HEK293 (cell line): ENCODE measurements around the gene RACK1.

Experiments used
- CTCF ChIA-PET: fragments of 350-600 bp; formaldehyde crosslinking; extraction: SDS; loops from one replicate; lab custom pipeline; 2021; ENCODE audit warnings: antibody characterized with exemption; lab: Yijun Ruan, JAX
- POLR2A ChIA-PET: fragments of 300-600 bp; formaldehyde crosslinking; extraction: SDS; loops from one replicate; lab custom pipeline; 2020; ENCODE audit warnings: antibody characterized with exemption, inconsistent platforms; lab: Yijun Ruan, JAX
- H3K27ac ChIP-seq: fragments of 200-500 bp; sonication (Bioruptor generic); 2 replicates; pipeline ENCODE4 v1.5.1; 2014; ENCODE audit warnings: low read depth, low read length, control low read depth, inconsistent platforms; ENCODE audit errors: extremely low read depth
- H3K36me3 ChIP-seq, 2 experiments: fragments of 200-500 bp in 1 of 2; sonication (Bioruptor generic) in 1 of 2; 1 replicate in 1 of 2; 2 replicates in 1 of 2; pipeline ENCODE4 v1.5.1; 2014 to 2017; ENCODE audit warnings: inconsistent platforms in 2 of 2, low read length in 2 of 2; ENCODE audit not compliant: control insufficient read depth in 2 of 2, insufficient read depth in 1 of 2
- H3K4me1 ChIP-seq: fragments of 200-500 bp; sonication (Bioruptor generic); 2 replicates; pipeline ENCODE4 v1.5.1; 2014; ENCODE audit warnings: mild to moderate bottlenecking, low read length, inconsistent platforms; ENCODE audit not compliant: control insufficient read depth, insufficient read depth
- H3K4me3 ChIP-seq: 2 replicates; pipeline ENCODE4 v1.5.1; 2011; ENCODE audit warnings: low read depth, mild to moderate bottlenecking, control low read depth, low read length, moderate library complexity
- H3K9me3 ChIP-seq: fragments of 200-500 bp; sonication (Bioruptor generic); 2 replicates; pipeline ENCODE4 v1.5.1; 2014; ENCODE audit warnings: low read depth, low read length, inconsistent platforms; ENCODE audit not compliant: control insufficient read depth, insufficient read depth
- BCL11A ChIP-seq: fragments of 450-650 bp; formaldehyde crosslinking; IDR thresholded peaks from 2 replicates; pipeline ENCODE4 v1.5.1; 2016; ENCODE audit warnings: low read depth, missing biosample characterization, missing genetic modification characterization
- GLIS2 ChIP-seq: fragments of 450-650 bp; formaldehyde crosslinking; IDR thresholded peaks from 2 replicates; pipeline ENCODE4 v1.5.1; 2016; ENCODE audit warnings: missing biosample characterization, missing genetic modification characterization
- KLF1 ChIP-seq: fragments of 450-650 bp; formaldehyde crosslinking; IDR thresholded peaks from 2 replicates; pipeline ENCODE4 v1.5.1; 2016; ENCODE audit warnings: missing biosample characterization, missing genetic modification characterization
- SP7 ChIP-seq: fragments of 450-650 bp; formaldehyde crosslinking; IDR thresholded peaks from 2 replicates; pipeline ENCODE4 v1.5.1; 2016; ENCODE audit warnings: missing biosample characterization, missing genetic modification characterization
- ZBTB1 ChIP-seq: fragments of 450-650 bp; formaldehyde crosslinking; IDR thresholded peaks from 2 replicates; pipeline ENCODE4 v1.5.1; 2016; ENCODE audit warnings: missing biosample characterization, missing genetic modification characterization
- ZFP69B ChIP-seq: fragments of 450-650 bp; formaldehyde crosslinking; IDR thresholded peaks from 2 replicates; pipeline ENCODE4 v1.5.1; 2016; ENCODE audit warnings: missing biosample characterization, missing genetic modification characterization
- ZIC2 ChIP-seq: fragments of 450-650 bp; formaldehyde crosslinking; IDR thresholded peaks from 2 replicates; pipeline ENCODE4 v1.5.1; 2016; ENCODE audit warnings: missing biosample characterization, missing genetic modification characterization
- ZNF10 ChIP-seq: fragments of 450-650 bp; formaldehyde crosslinking; IDR thresholded peaks from 2 replicates; pipeline ENCODE4 v1.5.1; 2017; ENCODE audit warnings: missing biosample characterization, missing genetic modification characterization
- ZNF157 ChIP-seq: fragments of 450-650 bp; formaldehyde crosslinking; IDR thresholded peaks from 2 replicates; pipeline ENCODE4 v1.5.1; 2016; ENCODE audit warnings: missing biosample characterization, missing genetic modification characterization
- ZNF221 ChIP-seq: fragments of 450-650 bp; formaldehyde crosslinking; IDR thresholded peaks from 2 replicates; pipeline ENCODE4 v1.5.1; 2017; ENCODE audit warnings: missing biosample characterization, missing genetic modification characterization, borderline replicate concordance
- ZNF350 ChIP-seq: fragments of 450-650 bp; formaldehyde crosslinking; IDR thresholded peaks from 2 replicates; pipeline ENCODE4 v1.5.0; 2017; ENCODE audit warnings: missing biosample characterization, mild to moderate bottlenecking, missing genetic modification characterization
- ZNF354C ChIP-seq: fragments of 450-650 bp; formaldehyde crosslinking; IDR thresholded peaks from 2 replicates; pipeline ENCODE4 v1.5.1; 2016; ENCODE audit warnings: missing biosample characterization, missing genetic modification characterization, low read depth, borderline replicate concordance
- ZNF416 ChIP-seq: fragments of 450-650 bp; formaldehyde crosslinking; IDR thresholded peaks from 2 replicates; pipeline ENCODE4 v1.5.1; 2016; ENCODE audit warnings: missing biosample characterization, missing genetic modification characterization
- ZNF433 ChIP-seq: fragments of 450-650 bp; formaldehyde crosslinking; IDR thresholded peaks from 2 replicates; pipeline ENCODE4 v1.5.1; 2016; ENCODE audit warnings: missing biosample characterization, missing genetic modification characterization, low read depth
- ZNF510 ChIP-seq: fragments of 450-650 bp; formaldehyde crosslinking; IDR thresholded peaks from 2 replicates; pipeline ENCODE4 v1.5.1; 2018; ENCODE audit warnings: mild to moderate bottlenecking, missing genetic modification characterization, missing biosample characterization; ENCODE audit not compliant: insufficient replicate concordance
- ZNF514 ChIP-seq: fragments of 450-650 bp; formaldehyde crosslinking; IDR thresholded peaks from 2 replicates; pipeline ENCODE4 v1.5.1; 2016; ENCODE audit warnings: missing biosample characterization, missing genetic modification characterization
- ZNF561 ChIP-seq: fragments of 450-650 bp; IDR thresholded peaks from 2 replicates; pipeline ENCODE4 v1.5.1; 2018; ENCODE audit warnings: missing biosample characterization, missing genetic modification characterization, borderline replicate concordance
- ZNF600 ChIP-seq: fragments of 450-650 bp; formaldehyde crosslinking; IDR thresholded peaks from 2 replicates; pipeline ENCODE4 v1.5.1; 2016; ENCODE audit warnings: missing biosample characterization, missing genetic modification characterization
- ZNF677 ChIP-seq: fragments of 450-650 bp; IDR thresholded peaks from 2 replicates; pipeline ENCODE4 v1.5.0; 2018; ENCODE audit warnings: missing biosample characterization, mild to moderate bottlenecking, missing genetic modification characterization, moderate library complexity
- ZNF792 ChIP-seq: fragments of 450-650 bp; formaldehyde crosslinking; IDR thresholded peaks from 2 replicates; pipeline ENCODE4 v1.5.1; 2016; ENCODE audit warnings: missing biosample characterization, missing genetic modification characterization
- ZNF830 ChIP-seq: fragments of 450-650 bp; IDR thresholded peaks from 2 replicates; pipeline ENCODE4 v1.5.0; 2018; ENCODE audit warnings: missing biosample characterization, missing genetic modification characterization, low read depth, mild to moderate bottlenecking, moderate library complexity
- TF ChIP-seq, protein P1 (sequence below): fragments of 450-650 bp; formaldehyde crosslinking; IDR thresholded peaks from 2 replicates; pipeline ENCODE4 v1.5.1; 2016; ENCODE audit warnings: missing biosample characterization, missing genetic modification characterization
- TF ChIP-seq, protein P2 (sequence below): fragments of 450-650 bp; formaldehyde crosslinking; IDR thresholded peaks from 2 replicates; pipeline ENCODE4 v1.5.1; 2016; ENCODE audit warnings: missing biosample characterization, missing genetic modification characterization
- TF ChIP-seq, protein P3 (sequence below): fragments of 450-650 bp; formaldehyde crosslinking; IDR thresholded peaks from 2 replicates; pipeline ENCODE4 v1.5.1; 2016; ENCODE audit warnings: missing biosample characterization, missing genetic modification characterization

Gene RACK1

DNA sequence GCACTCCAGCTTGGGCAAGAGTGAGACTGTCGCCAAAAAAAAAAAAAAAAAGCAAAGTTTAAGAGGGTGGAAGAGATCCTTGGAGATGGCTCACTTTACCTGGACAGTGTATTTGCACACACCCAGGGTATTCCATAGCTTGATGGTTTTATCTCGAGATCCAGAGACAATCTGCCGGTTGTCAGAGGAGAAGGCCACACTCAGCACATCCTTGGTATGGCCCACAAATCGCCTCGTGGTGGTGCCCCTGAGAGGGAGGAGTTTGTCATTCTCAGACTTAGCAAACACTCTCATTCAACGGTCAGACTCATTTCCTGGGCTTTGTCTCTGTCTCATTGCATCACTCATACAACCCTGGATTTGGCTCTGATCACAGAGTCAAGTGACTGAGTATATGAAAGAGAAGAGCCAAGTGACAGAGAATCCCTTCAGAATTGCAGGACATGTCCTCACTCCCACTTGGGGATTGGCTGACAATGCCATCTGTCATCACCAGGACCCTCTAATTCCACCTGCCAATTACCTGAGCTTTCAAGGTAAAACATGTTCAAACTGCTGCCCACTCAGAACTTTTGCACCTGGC is 2.2 kb downstream of the RACK1 start (continued):
- TF ChIP-seq, protein P1, sequence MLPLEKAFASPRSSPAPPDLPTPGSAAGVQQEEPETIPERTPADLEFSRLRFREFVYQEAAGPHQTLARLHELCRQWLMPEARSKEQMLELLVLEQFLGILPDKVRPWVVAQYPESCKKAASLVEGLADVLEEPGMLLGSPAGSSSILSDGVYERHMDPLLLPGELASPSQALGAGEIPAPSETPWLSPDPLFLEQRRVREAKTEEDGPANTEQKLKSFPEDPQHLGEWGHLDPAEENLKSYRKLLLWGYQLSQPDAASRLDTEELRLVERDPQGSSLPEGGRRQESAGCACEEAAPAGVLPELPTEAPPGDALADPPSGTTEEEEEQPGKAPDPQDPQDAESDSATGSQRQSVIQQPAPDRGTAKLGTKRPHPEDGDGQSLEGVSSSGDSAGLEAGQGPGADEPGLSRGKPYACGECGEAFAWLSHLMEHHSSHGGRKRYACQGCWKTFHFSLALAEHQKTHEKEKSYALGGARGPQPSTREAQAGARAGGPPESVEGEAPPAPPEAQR (tag by site-specific recombination) = no peak
- TF ChIP-seq ZNF350 (tag by site-specific recombination) = no peak
- no peak for TF ChIP-seq ZNF10 (tag by site-specific recombination)
- TF ChIP-seq, protein P2, sequence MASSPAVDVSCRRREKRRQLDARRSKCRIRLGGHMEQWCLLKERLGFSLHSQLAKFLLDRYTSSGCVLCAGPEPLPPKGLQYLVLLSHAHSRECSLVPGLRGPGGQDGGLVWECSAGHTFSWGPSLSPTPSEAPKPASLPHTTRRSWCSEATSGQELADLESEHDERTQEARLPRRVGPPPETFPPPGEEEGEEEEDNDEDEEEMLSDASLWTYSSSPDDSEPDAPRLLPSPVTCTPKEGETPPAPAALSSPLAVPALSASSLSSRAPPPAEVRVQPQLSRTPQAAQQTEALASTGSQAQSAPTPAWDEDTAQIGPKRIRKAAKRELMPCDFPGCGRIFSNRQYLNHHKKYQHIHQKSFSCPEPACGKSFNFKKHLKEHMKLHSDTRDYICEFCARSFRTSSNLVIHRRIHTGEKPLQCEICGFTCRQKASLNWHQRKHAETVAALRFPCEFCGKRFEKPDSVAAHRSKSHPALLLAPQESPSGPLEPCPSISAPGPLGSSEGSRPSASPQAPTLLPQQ (tag by site-specific recombination) = peak; percentile 30; the same call in 1 of the 2 replicates
- peak; percentile 58 for TF ChIP-seq ZNF600 (tag by site-specific recombination)
- no peak for TF ChIP-seq ZNF792 (tag by site-specific recombination)
- peak; percentile 53; the same call in 1 of the 2 replicates for TF ChIP-seq ZFP69B (tag by site-specific recombination)
- TF ChIP-seq SP7 (tag by site-specific recombination) = peak; percentile 40; the same call in 1 of the 2 replicates

GRCh38 chr5:181239062-181239663 is 4.5 kb downstream of the RACK1 start:
- no peak overlapping the region for H3K4me3 ChIP-seq
- CTCF ChIA-PET = interaction anchor here (1.5 kb wide), 1 partner anchor 71 kb away, joined by 5 read pairs; no protein-coding TSS in a partner anchor
- peaks cover 45 to 92% of the 10 kb centered on the region in 2 experiments for H3K36me3 ChIP-seq
- no peaks in the 10 kb centered on the region for H3K4me1 ChIP-seq
- H3K9me3 ChIP-seq = no peaks in the 10 kb centered on the region
- POLR2A ChIA-PET = interaction anchor here (1.1 kb wide), 3 partner anchors 13 to 21 kb away, joined by 3 to 4 read pairs (median 3); partner anchors contain the start of genes TRIM41 and TRIM52
- H3K27ac ChIP-seq = no peak overlapping the region
- TF ChIP-seq, protein P3, sequence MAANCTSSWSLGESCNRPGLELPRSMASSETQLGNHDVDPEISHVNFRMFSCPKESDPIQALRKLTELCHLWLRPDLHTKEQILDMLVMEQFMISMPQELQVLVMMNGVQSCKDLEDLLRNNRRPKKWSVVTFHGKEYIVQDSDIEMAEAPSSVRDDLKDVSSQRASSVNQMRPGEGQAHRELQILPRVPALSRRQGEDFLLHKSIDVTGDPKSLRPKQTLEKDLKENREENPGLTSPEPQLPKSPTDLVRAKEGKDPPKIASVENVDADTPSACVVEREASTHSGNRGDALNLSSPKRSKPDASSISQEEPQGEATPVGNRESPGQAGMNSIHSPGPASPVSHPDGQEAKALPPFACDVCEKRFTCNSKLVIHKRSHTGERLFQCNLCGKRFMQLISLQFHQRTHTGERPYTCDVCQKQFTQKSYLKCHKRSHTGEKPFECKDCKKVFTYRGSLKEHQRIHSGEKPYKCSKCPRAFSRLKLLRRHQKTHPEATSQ (tag by site-specific recombination) = no peak
- no peak for TF ChIP-seq BCL11A
- TF ChIP-seq ZBTB1 = no peak
- TF ChIP-seq ZFP69B (tag by site-specific recombination) = no peak
- no peak for TF ChIP-seq ZNF433 (tag by site-specific recombination)
- TF ChIP-seq ZNF416 = no peak
- TF ChIP-seq ZNF510 (tag by site-specific recombination) = no peak
- TF ChIP-seq GLIS2 = no peak
- no peak for TF ChIP-seq ZNF677 (tag by site-specific recombination)

DNA sequence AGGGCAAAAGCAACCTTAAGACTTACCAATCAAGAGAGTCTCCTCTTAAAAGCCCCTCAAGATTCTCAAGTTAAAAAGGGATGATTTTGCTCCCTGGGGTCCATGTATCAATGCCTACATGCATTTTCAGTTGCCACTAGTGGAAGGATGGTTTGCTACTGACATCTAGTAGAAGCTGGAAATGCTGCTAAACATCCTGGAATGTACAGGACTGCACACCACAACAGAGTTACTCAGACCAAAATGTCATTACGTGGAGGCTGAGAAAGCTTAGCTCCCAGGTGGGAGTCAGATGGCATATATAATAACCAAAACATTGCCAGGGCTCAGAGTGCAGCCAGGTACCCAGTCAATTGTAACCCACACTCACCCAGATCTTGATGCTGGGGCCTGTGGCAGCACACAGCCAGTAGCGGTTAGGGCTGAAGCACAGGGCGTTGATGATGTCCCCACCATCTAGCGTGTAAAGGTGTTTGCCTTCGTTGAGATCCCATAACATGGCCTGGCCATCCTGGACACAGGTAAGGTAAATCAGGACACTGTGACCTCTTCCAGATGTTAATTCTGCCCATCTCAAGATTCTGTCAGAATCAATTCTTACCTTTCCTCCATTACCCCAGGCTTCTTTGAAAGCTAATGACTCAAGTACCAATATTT is 5.8 kb downstream of the RACK1 start:
- H3K36me3 ChIP-seq = peaks cover 45 to 93% of the 10 kb centered on the region in 2 experiments
- POLR2A ChIA-PET = interaction anchor here (1.3 to 5.0 kb wide), 2 partner anchors 7 to 13 kb away, joined by 3 to 49 read pairs; partner anchors contain the start of gene TRIM41
- no peak overlapping the region for H3K4me3 ChIP-seq
- H3K9me3 ChIP-seq = no peaks in the 10 kb centered on the region
- peak overlapping the region; percentile 5; the same call in 1 of the 2 replicates for H3K27ac ChIP-seq
- H3K4me1 ChIP-seq = no peaks in the 10 kb centered on the region
- TF ChIP-seq ZNF600 (tag by site-specific recombination) (no peak; the same call in 1 of the 2 replicates), ZNF561 (tag by site-specific recombination) (no peak), KLF1 (no peak), ZNF514 (tag by site-specific recombination) (no peak), ZNF157 (tag by site-specific recombination) (no peak), ZNF830 (tag by site-specific recombination) (no peak), ZIC2 (no peak), ZNF221 (tag by site-specific recombination) (no peak), ZNF354C (tag by site-specific recombination) (no peak)
- CTCF ChIA-PET = no interaction called here
